IMR-90 (cell line): ENCODE measurements around the gene ARHGEF7. TPM values are rescaled to one million over a fixed set of nuclear protein-coding genes. Genes with fewer than 3 reads are reported as not detected.

Experiments
- ATAC-seq: fragments of 200-7000 bp; cut with Tn5 transposase; 2 replicates; pipeline ENCODE4 v1.9.1; 2020; ENCODE audit warnings: low read depth, mild to moderate bottlenecking, moderate library complexity
- BruUV-seq: library from RNA; stranded (reverse); fragments of 400-500 nt; replicated peaks from 2 replicates; lab custom pipeline; 2021; lab: Mats Ljungman, UMichigan
- CTCF ChIA-PET: fragments of 300-600 bp; formaldehyde crosslinking; extraction: SDS; loops from one replicate; lab custom pipeline; 2021; ENCODE audit warnings: antibody characterized with exemption; lab: Yijun Ruan, JAX
- POLR2A ChIA-PET: fragments of 300-600 bp; sonication (Branson Sonifier 250); formaldehyde crosslinking; loops from one replicate; lab custom pipeline; 2022; ENCODE audit warnings: antibody characterized with exemption; ENCODE audit not compliant: unreplicated experiment; lab: Charles Lee
- DNase-seq: peaks from one replicate; pipeline ENCODE4 v3.0.0; 2013
- H2AFZ ChIP-seq: replicated peaks from 2 replicates; pipeline ENCODE3; 2013; ENCODE audit warnings: low read length, mild to moderate bottlenecking; ENCODE audit not compliant: poor library complexity
- H2AK5ac ChIP-seq: 2 replicates; pipeline ENCODE4 v1.6.1; 2013; ENCODE audit warnings: low read depth, low read length, inconsistent platforms
- H2AK9ac ChIP-seq: replicated peaks from 2 replicates; pipeline ENCODE3; 2013; ENCODE audit warnings: mild to moderate bottlenecking, low read depth, low read length, moderate library complexity; ENCODE audit not compliant: poor library complexity
- H2BK120ac ChIP-seq: 2 replicates; pipeline ENCODE4 v1.6.1; 2013; ENCODE audit warnings: low read depth, low read length, inconsistent platforms
- H2BK15ac ChIP-seq: 3 replicates; pipeline ENCODE4 v1.6.1; 2013; ENCODE audit warnings: low read depth, low read length, inconsistent platforms
- H2BK20ac ChIP-seq: 2 replicates; pipeline ENCODE4 v1.6.1; 2013; ENCODE audit warnings: low read depth, mild to moderate bottlenecking, inconsistent platforms, low read length, moderate library complexity
- H2BK5ac ChIP-seq: 2 replicates; pipeline ENCODE4 v1.6.1; 2013; ENCODE audit warnings: mild to moderate bottlenecking, low read depth, low read length, inconsistent platforms; ENCODE audit not compliant: poor library complexity, severe bottlenecking
- H3K14ac ChIP-seq: replicated peaks from 2 replicates; pipeline ENCODE4 v1.6.1; 2013; ENCODE audit warnings: low read depth, low read length, inconsistent platforms
- H3K18ac ChIP-seq: 2 replicates; pipeline ENCODE4 v1.6.1; 2013; ENCODE audit warnings: low read depth, low read length, control low read depth
- H3K23ac ChIP-seq: 2 replicates; pipeline ENCODE4 v1.6.1; 2013; ENCODE audit warnings: low read depth, low read length, inconsistent platforms
- H3K27ac ChIP-seq: 2 replicates; pipeline ENCODE4 v1.5.1; 2013; ENCODE audit warnings: mild to moderate bottlenecking, control low read depth, low read length; ENCODE audit not compliant: insufficient read depth
- H3K27me3 ChIP-seq: 2 replicates; pipeline ENCODE4 v1.6.1; 2013; ENCODE audit warnings: low read length; ENCODE audit not compliant: control insufficient read depth, insufficient read depth
- H3K36me3 ChIP-seq: 2 replicates; pipeline ENCODE4 v1.6.1; 2013; ENCODE audit warnings: low read length, mixed read lengths; ENCODE audit not compliant: control insufficient read depth, insufficient read depth
- H3K4ac ChIP-seq: 2 replicates; pipeline ENCODE4 v1.6.1; 2013; ENCODE audit warnings: low read depth, low read length, inconsistent platforms
- H3K4me1 ChIP-seq: 2 replicates; pipeline ENCODE4 v1.6.1; 2013; ENCODE audit warnings: low read length, mixed read lengths; ENCODE audit not compliant: control insufficient read depth, insufficient read depth
- H3K4me2 ChIP-seq: 2 replicates; pipeline ENCODE4 v1.6.1; 2013; ENCODE audit warnings: low read depth, mild to moderate bottlenecking, control low read depth, low read length, moderate library complexity
- H3K4me3 ChIP-seq: 2 replicates; pipeline ENCODE4 v1.5.1; 2013; ENCODE audit warnings: low read depth, mild to moderate bottlenecking, control low read depth, low read length, moderate library complexity; ENCODE audit not compliant: insufficient read depth
- H3K56ac ChIP-seq: 2 replicates; pipeline ENCODE4 v1.6.1; 2013; ENCODE audit warnings: low read length, inconsistent platforms; ENCODE audit not compliant: insufficient read depth; ENCODE audit errors: extremely low read depth
- H3K79me1 ChIP-seq, 2 experiments: 2 replicates each; pipeline ENCODE4 v1.6.1; 2013; ENCODE audit warnings: low read length in 2 of 2, inconsistent platforms in 1 of 2, low read depth in 1 of 2
- H3K9ac ChIP-seq: 2 replicates; pipeline ENCODE4 v1.6.1; 2013; ENCODE audit warnings: low read depth, low read length, control low read depth
- H3K9me1 ChIP-seq: 2 replicates; pipeline ENCODE4 v1.6.1; 2013; ENCODE audit warnings: low read length, inconsistent platforms; ENCODE audit not compliant: insufficient read depth
- H3K9me3 ChIP-seq: 2 replicates; pipeline ENCODE4 v1.6.1; 2013; ENCODE audit warnings: low read length; ENCODE audit not compliant: control insufficient read depth, insufficient read depth
- H4K20me1 ChIP-seq: 2 replicates; pipeline ENCODE4 v1.6.1; 2013; ENCODE audit warnings: low read length, inconsistent platforms; ENCODE audit not compliant: insufficient read depth
- H4K5ac ChIP-seq: 2 replicates; pipeline ENCODE4 v1.6.1; 2013; ENCODE audit warnings: mild to moderate bottlenecking, low read depth, low read length, control low read depth
- H4K8ac ChIP-seq, 2 experiments: 2 replicates each; pipeline ENCODE4 v1.6.1; 2013; ENCODE audit warnings: low read depth in 2 of 2, low read length in 2 of 2, control low read depth in 1 of 2, inconsistent platforms in 1 of 2
- H4K91ac ChIP-seq: 2 replicates; pipeline ENCODE4 v1.6.1; 2013; ENCODE audit warnings: low read depth, low read length, inconsistent platforms; ENCODE audit not compliant: insufficient read depth
- CEBPB ChIP-seq: IDR thresholded peaks from 2 replicates; pipeline ENCODE4 v1.6.1; 2012; ENCODE audit warnings: low read depth, low read length, improper control_type of control experiment
- MXI1 ChIP-seq: IDR thresholded peaks from 2 replicates; pipeline ENCODE4 v1.6.1; 2012; ENCODE audit warnings: low read depth, mild to moderate bottlenecking, low read length, moderate library complexity, borderline replicate concordance
- RCOR1 ChIP-seq: IDR thresholded peaks from 2 replicates; pipeline ENCODE4 v1.6.1; 2012; ENCODE audit warnings: mild to moderate bottlenecking, low read length, improper control_type of control experiment; ENCODE audit not compliant: insufficient replicate concordance
- USF2 ChIP-seq: fragments of 150-350 bp; IDR thresholded peaks from 2 replicates; pipeline ENCODE4 v1.6.1; 2017; ENCODE audit warnings: mild to moderate bottlenecking, antibody characterized with exemption, low read length, low read depth
- WGBS, 2 experiments: methylation state at CpG; one replicate each; pipeline versions ENCODE4 v1.1.5 to v1.1.7; 2013; ENCODE audit warnings: missing lambda C conversion rate in 2 of 2; ENCODE audit not compliant: insufficient read length in 1 of 2; ENCODE audit errors: extremely low coverage in 2 of 2; 5-methylcytosine and 5-hydroxymethylcytosine counted together
- dilution Hi-C: fragments of 300-500 bp; cut with HindIII; formaldehyde crosslinking; loops from one replicate; pipeline ENCODE4 v1.14.3; 2018; ENCODE audit warnings: low sequenced_read_pairs; ENCODE audit not compliant: unreplicated experiment
- in situ Hi-C: fragments of 300-500 bp; cut with MboI; formaldehyde crosslinking; loops from 3 replicates; pipeline ENCODE4 v1.14.3; 2019; ENCODE audit warnings: low sequenced_read_pairs, inconsistent platforms, mixed read lengths
- intact Hi-C: fragments of 100-400 bp; cut with micrococcal nuclease; formaldehyde crosslinking; loops from 2 replicates; pipeline ENCODE4 v1.10.0; 2022
- polyA plus RNA-seq, 3 experiments: library from polyadenylated mRNA; depleted of rRNA; stranded (reverse); fragments of >200 nt; gene quantifications; 2 replicates each; pipeline ENCODE4 v1.2.3, GENCODE V29; 2012; ENCODE audit warnings: low replicate concordance in 1 of 3
- total RNA-seq: library from RNA; depleted of rRNA; stranded (reverse); fragments of >200 nt; gene quantifications from 2 replicates; pipeline ENCODE4 v1.2.3, GENCODE V29; 2012

Gene ARHGEF7
- total and polyA plus RNA-seq, 2 of the 4 experiments (the other 2 are of a cell fraction) = 32.9 to 59.0 TPM

GRCh38 chr13:111131048-111131447 is 15.9 kb downstream of the ARHGEF7 start:
- Histone ChIP-seq H3K56ac (no peak overlapping the region), H3K14ac (no peak overlapping the region), H4K8ac (no peak overlapping the region), H3K79me1 (no peaks in the 10 kb centered on the region), H4K91ac (no peak overlapping the region), H3K4me3 (no peak overlapping the region), H3K4me2 (no peak overlapping the region), H3K36me3 (no peaks in the 10 kb centered on the region), H3K23ac (no peak overlapping the region), H2BK15ac (no peak overlapping the region), H2AK5ac (no peak overlapping the region), H2BK20ac (no peak overlapping the region), H3K9me3 (no peaks in the 10 kb centered on the region), H4K5ac (no peak overlapping the region), H3K9ac (no peak overlapping the region), H3K27ac (no peak overlapping the region), H3K4me1 (no peaks in the 10 kb centered on the region), H4K20me1 (no peaks in the 10 kb centered on the region), H3K27me3 (peaks cover 22% of the 10 kb centered on the region), H3K4ac (no peak overlapping the region), H2BK120ac (no peak overlapping the region), H2BK5ac (no peak overlapping the region), H2AK9ac (no peak overlapping the region), H2AFZ (no peak overlapping the region), H3K18ac (no peak overlapping the region), H3K9me1 (no peaks in the 10 kb centered on the region)
- 77% methylated on average over 4 of the region's 10 CpGs; no CpG with 5 or more reads in 1 of the 2 experiments for WGBS, 2 experiments
- in situ Hi-C loops (no loop called here), intact Hi-C loops (no loop called here), dilution Hi-C loops (no loop called here)
- TF ChIP-seq CEBPB = no peak
- no peak for TF ChIP-seq MXI1
- no peak for TF ChIP-seq RCOR1
- TF ChIP-seq USF2 = no peak
- no peak for ATAC-seq
- POLR2A ChIA-PET = no interaction called here
- CTCF ChIA-PET = no interaction called here
- no peak for DNase-seq
- BruUV-seq = no TSS peak
